HG03280 (cell line): ENCODE data around the gene PHETA2.
"Not testable (repeated sequence)": the region's sequence is repeated elsewhere in the genome, so short reads cannot be mapped to it uniquely, and the experiment has no call there.

ENCODE experiments used
- ATAC-seq: cut with Tn5 transposase; IDR thresholded peaks from one replicate; pipeline ENCODE4 v1.9.1; 2021; ENCODE audit warnings: mild to moderate bottlenecking, moderate library complexity; ENCODE audit not compliant: unreplicated experiment

Gene PHETA2

DNA sequence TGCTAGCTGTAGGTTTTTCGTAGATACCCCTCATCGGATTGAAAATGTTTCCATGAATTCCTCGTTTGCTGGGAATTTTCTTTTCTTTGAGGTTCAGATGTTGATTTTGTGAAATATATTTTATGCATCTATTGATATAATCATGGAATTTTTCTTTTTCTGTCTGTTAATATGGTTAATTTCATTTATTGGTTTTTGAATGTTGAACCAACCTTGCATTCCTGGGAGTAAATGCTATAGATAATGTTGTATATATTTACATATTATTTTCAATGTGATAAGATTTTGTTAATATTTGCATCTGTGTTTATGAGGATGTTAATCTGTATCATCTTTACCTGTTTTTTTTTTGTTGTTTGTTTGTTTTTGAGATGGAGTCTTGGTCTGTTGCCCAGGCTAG lies 27.2 kb downstream of the PHETA2 start:
- no peak for ATAC-seq

DNA sequence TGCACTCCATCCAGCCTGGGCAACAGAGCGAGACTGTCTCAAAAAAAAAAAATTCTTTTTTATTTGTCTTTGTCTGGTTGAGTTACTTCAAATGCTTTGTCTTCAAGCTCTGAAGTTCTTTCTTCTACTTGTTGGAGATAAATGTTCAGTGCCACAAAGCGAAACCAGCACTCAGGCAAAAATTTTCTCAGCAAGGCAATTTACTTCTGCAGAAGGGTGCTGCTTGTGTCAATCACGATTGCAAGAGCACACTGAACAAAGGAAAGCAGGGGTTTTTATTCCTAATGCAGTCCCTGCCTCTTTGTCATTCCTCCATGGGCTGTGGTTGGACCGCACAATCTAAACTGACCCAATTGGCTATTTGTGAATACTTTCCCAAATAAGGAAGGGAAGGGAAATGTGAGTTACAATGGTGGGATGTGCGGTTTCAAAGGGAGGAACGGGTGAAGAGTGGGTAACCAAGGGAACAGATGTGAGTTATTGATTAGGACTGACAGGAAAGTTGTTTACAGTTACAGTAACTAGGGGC lies 30.3 kb downstream of the PHETA2 start:
- ATAC-seq: not testable (repeated sequence)

DNA sequence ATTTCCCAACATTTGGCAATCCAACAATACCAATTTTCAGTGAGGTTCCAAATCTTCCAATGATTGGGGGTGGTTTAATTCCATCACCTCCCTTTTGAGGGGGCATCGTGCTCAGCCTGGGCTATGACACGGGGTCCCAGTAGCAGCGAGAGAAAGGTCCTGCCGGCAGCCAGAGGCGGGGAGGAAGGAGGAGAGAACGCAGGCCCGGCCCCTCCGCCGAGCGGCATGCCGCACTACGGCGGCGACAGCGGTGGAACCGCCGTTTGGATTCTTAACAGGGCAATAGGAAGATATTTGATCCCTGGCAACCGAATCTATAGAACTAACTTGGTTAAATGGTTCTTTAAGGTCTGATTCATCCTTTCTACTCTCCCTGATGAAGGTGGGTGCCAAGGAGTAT lies 34.8 kb downstream of the PHETA2 start:
- ATAC-seq: no peak

DNA sequence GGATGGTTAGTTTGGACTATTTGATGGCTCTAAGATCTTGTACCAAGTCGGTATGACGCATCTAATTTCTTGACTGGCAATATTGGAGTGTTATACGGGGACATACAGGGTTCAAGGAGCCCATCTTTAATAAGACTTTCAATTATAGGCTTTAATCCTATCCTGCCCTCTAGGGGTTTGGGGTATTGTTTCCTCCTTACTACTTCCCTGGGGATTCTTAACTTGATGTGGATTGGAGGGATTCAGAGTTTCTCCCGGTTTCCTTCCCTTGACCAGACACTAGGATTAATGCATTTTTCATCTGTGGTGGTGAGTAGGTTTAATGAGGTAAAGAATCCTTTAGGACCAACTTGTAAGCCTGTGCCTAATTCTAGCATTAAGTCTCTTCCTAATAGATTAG lies 37.8 kb downstream of the PHETA2 start:
- no peak for ATAC-seq

DNA sequence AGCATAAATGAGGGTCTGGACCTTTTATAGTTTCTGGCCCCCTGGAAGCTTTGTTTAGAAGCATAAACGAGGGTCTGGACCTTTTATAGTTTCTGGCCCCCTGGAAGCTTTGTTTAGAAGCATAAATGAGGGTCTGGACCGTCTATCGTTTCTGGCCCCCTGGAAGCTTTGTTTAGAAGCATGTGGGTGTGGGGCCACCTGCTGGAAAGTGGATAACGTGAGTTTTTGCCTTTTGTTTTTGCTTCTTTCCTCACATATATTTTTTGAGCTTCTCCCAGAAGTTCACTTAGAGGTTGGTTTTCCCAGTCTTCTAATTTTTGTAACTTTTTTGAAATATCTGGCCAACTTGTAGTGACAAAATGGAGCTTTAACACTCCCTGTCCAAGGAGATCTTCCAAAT lies 38.7 kb downstream of the PHETA2 start:
- not testable (repeated sequence) for ATAC-seq

DNA sequence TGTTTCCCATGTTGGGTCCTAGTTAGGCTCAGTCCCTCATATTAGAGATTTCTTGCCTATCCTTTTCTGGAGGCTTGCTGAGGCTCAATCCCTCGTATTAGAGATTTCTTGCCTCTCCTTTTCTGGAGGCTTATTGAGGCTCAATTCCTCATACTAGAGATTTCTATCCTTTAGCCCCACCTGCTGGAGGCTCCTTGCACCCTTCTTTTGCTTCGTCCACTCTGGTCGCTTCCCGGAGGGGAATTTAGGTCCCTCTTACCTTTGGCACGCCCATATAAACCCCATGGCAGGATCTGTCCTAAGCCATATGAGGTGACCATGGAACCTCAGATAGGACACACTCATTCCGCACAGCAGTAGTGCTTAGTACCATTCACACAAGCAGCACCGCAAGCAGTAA lies 40.7 kb downstream of the PHETA2 start:
- ATAC-seq: no peak

DNA sequence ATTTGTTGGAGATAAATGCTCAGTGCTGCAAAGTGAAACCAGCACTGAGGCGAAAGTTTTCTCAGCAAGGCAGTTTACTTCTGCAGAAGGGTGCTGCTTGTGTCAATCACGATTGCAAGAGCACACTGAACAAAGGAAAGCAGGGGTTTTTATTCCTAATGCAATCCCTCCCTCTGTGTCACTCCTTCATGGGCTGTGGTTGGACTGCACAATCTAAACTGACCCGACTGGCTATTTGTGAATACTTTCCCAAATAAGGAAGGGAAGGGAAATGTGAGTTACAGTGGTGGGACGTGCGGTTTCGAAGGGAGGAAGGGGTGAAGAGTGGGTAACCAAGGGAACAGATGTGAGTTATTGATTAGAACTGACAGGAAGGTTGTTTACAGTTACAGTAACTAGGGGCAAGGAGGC lies 41.4 kb downstream of the PHETA2 start:
- not testable (repeated sequence) for ATAC-seq

DNA sequence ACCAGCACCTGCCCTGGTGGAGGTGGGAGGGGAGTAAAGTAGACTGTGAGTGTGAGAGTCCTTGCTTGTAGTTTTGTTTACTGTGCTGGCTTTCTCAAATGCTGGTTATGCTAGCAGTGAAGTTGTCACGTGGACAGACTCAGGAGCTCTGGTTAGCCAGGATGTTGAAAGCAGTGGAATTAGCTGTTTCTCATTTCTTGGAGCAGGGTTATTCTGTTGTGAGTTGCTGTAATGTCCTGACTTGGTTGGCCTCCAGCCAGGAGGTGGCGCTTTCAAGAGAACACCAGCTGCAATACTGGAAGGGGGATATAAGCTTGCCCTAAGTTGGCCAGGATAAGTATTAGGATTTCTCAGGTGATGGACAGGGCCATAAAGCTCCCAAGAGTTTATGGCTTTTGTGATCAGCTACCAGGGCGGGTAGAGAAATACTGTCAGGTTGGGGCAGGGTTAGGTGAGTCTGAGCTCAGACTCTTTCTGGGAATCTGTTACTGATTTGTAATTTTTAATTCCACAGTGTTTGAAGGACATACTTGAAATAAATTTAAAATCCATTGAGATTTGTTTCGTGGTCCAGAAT lies 42.9 kb downstream of the PHETA2 start:
- ATAC-seq: no peak

DNA sequence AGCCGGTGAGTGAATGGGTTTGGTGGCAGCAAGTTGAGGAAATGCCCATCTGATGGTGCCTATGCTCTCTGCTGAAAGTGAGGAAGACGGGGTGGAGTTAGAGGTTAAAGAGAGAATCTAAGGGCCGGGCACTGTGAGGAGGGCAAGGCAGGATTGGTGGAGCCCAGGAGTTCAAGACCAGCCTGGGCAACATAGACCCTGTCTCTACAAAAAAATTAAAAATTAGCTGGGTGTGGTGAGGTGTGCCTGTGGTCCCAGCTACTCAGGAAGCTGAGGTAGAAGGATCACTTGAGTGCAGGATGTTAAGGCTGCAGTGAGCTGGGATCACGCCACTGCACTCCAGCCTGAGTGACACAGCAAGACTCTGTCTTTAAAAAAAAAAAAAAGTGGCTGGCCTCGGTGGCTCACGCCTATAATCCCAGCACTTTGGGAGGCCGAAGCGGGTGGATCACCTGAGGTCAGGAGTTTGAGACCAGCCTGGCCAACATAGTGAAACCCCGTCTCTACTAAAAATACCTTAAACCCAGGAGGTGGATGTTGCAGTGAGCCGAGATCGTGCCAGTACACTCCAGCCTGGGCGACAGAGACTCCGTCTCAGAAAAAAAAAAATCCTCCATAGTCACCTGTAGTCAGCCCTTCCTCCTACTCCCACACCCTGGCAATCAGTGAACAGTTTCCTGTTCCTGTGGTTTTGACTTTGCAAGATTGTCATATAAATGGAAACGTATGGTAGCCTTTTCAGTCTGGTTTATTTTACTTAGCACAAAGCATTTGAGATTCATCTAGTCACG lies 46.4 kb downstream of the PHETA2 start:
- ATAC-seq: not testable (repeated sequence)

DNA sequence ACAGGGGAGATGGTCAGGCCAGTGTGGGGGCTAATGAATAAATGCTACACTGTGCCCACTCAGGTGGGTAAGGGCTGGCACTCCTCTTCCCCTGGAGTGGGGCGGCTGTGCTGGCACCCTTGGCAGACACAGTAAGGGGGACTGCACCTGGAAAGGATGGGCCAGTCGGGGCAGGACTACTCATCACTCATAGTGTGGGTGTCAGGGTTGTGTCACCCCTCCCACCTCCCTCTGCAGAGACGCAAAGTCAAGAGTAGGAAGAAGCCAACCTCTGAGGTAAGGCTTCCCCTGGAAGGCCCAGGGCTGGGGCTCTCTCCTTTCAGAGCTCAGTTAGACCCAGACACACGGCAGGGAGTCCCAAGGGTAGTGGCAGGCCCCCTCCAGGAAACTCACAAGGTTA lies 49.5 kb downstream of the PHETA2 start:
- ATAC-seq: not testable (repeated sequence)

DNA sequence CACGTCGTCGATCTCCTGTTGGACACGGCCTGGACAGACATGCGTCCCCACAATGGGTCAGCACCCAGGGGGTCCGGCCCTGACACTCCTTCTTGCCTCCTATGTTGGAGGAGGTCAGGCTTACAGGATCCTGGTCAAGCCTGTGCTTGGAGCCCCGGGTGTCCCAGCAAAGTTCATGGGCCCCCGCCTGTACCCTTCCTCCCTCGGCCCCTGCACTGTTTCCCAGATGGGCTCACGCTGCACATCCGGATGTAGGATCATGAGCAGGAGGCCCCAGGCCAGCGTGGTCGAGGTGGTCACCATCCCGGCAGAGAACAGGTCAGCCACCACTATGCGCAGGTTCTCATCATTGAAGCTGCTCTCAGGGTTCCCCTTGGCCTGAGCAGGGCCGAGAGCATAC lies 53.6 kb downstream of the PHETA2 start:
- ATAC-seq: no peak

DNA sequence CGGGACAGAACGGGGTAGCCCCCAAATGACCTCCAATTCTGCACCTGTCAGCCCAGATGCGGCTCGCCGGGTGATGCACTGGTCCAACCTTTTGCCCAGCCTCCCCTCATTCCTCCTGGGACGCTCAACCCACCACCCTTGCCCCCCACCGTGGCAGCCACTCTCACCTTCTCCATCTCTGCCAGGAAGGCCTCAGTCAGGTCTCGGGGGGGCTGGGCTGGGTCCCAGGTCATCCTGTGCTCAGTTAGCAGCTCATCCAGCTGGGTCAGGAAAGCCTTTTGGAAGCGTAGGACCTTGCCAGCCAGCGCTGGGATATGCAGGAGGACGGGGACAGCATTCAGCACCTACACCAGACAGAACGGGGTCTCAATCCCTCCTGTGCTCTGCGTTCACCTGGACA lies 54.0 kb downstream of the PHETA2 start:
- not testable (repeated sequence) for ATAC-seq
